MV-4-11 (cell line): ENCODE measurements around the gene KIF16B.

ENCODE experiments used
- DNase-seq: peaks from one replicate; lab custom pipeline; 2025; lab: John Stamatoyannopoulos, UW

The KIF16B gene

GRCh38 chr20:16360668-16361067, 212.6 kb downstream of the KIF16B start:
- no peak for DNase-seq

DNA sequence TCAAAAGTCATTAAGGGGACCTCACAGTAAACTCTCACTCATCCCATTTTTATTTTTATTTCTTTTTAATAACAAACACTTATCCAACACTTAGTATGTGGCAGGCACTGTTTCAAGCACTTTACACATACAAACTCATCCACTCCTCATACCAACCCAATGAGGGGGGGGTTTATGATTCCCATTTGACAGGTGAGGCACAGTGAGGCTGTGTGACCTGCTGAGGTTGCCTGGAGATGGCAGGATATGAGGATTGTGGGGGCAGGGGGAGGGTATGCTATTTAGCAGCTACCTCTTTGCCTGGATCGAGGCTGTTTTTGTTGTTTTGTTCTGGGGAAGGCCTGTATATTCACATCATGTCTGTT, 219.8 kb downstream of the KIF16B start:
- DNase-seq, result no peak

- no peak for DNase-seq
These were observed 220.4 kb downstream of the KIF16B start for GRCh38 chr20:16352751-16353416.

- DNase-seq, result no peak
These were observed 220.9 kb downstream of the KIF16B start for GRCh38 chr20:16352321-16352720.

GRCh38 chr20:16351415-16351814, 221.8 kb downstream of the KIF16B start:
- no peak for DNase-seq

GRCh38 chr20:16350465-16350864, 222.8 kb downstream of the KIF16B start:
- no peak for DNase-seq

DNA sequence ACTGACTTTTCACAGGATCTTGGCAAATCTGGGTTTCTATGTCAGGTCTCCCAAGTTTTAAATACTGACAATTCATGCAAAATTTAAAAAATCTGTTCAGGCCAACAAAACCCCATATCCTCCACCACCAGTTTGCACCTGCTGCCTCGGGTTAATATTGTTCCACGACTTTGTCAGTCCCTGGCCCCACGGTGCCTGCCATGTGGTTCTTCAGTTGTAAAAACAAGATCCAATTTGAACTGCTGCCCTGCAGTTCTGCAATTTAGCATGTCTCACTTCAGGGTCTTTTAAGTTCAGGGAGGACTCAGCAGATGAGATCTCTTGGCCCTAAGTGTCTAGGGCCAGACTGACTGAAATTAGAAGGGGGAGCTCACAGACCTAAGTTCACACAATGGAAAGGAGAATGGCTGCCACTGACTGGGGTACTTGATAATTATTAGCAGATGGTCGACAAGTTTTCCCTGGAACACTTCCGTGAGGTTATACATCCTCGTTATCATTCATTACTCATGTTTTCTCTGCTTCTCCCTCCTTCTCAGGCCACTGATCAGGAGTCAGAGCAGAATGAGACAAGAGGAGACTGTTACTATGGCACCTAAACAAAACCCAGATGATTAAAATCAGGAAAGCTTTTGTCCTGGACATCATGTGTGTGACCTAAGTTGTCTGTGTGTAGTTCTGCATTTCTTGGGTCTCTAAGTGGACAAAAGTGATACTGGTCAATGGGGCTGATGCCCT, 223.6 kb downstream of the KIF16B start:
- DNase-seq, result no peak

DNA sequence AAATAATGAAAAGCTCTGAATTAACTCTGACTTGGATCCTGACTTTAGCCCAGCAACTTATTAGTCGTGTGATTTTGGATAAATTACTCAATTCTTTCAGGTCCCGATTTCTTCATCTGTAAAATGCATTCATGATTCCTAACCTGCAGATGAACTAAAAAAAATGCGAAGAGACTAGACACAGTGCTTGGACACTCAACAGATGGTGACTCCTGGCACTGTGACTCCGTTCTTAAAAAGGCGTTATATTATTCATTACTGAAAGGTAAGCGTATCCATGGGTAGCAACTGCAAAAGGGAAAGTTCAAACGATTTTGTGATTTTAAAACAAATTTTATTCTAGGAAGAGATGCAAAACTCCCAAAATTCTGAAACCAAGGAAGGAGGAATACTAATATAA, 226.3 kb downstream of the KIF16B start:
- no peak for DNase-seq

GRCh38 chr20:16337707-16338106, 235.5 kb downstream of the KIF16B start:
- no peak for DNase-seq

- no peak for DNase-seq
These were observed 245.6 kb downstream of the KIF16B start for GRCh38 chr20:16327606-16328005.

- DNase-seq, result peak; percentile 27
These were observed 252.0 kb downstream of the KIF16B start for GRCh38 chr20:16321291-16321690.

GRCh38 chr20:16317445-16318362, 255.5 kb downstream of the KIF16B start:
- peak; percentile 70 for DNase-seq

DNA sequence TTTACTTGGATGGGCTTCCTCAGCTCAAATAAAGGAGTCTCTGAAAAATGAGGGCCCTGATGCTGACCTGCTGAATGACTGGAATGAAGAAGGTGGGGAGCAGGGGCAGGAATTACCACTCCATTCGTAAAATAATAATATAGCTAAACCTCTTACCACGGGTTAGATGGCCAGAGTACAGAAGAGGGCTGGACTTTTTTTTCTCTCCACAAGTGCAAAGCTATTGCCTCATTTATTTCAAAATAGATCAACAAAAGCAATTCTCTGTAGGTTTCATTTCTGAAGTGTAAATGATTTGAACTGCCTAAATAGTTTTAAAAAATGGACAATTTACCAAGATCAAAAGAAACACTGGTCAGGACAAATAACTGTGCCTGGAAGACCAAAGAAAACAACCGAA, 256.7 kb downstream of the KIF16B start:
- DNase-seq, result no peak

- no peak for DNase-seq
These were observed 258.5 kb downstream of the KIF16B start for GRCh38 chr20:16314748-16315159.

GRCh38 chr20:16314320-16314719, 258.9 kb downstream of the KIF16B start:
- no peak for DNase-seq

DNA sequence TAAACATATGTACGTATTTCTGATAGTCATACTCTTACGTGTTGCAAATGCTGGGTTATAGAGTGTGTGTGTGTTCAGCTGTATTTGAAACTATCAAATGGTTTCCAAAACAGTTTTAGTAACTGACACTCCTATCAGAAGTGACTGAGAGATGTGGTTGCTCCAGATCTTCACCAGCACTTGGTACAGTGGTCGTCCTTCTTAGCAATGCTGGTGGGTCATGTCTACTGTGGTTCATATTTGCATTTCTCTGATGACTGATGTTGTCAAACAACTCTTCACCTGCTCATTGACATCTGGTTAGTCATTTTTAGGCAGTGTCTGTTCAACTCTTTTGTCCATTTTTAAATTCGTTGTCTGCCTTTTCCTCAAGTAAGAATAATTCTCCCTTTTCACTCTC, 259.3 kb downstream of the KIF16B start:
- no peak for DNase-seq

- no peak for DNase-seq
These were observed 260.2 kb downstream of the KIF16B start for GRCh38 chr20:16312998-16313397.

- no peak for DNase-seq
These were observed 261.5 kb downstream of the KIF16B start for GRCh38 chr20:16311756-16312155.

DNA sequence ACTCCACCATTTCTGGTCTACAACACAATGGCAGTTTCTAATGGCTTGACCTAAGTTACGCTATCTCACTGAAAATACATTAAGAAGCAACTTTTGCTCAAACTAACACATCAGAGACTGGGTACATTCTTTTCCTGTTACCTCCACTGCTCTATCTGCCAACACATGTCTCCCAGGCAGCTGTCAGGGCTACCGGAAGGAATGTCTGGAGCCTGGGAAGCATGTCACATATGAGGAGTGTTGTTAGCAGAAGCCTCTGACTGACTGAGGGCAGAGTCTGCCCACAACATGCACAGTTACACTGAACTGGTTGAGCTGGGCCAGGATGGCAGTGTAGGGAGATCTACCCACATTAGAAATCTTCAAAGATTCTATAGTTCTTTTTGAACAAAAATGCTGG, 264.5 kb downstream of the KIF16B start:
- no peak for DNase-seq

GRCh38 chr20:16302818-16303217, 270.4 kb downstream of the KIF16B start:
- no peak for DNase-seq

DNA sequence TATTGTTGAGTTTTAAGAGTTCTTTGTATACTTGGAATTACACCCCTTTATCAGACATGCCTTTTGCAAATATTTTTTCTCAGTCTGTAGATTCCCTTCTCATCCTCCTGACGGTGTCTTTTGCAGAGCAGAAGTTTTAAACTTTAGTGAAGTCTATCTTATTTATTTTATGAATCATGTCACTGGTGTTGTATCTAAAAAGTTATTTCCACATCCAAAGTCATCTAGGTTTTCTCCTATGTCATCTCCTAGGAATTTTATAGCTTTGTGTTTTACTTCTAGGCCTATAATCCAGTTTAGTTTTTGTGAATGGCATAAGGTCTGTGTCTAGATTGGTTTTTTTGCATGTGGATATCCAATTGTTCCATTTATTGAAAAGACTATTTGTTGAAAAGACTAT, 271.3 kb downstream of the KIF16B start:
- DNase-seq, result no peak

- no peak for DNase-seq
These were observed 273.4 kb downstream of the KIF16B start for GRCh38 chr20:16299897-16300296.

DNA sequence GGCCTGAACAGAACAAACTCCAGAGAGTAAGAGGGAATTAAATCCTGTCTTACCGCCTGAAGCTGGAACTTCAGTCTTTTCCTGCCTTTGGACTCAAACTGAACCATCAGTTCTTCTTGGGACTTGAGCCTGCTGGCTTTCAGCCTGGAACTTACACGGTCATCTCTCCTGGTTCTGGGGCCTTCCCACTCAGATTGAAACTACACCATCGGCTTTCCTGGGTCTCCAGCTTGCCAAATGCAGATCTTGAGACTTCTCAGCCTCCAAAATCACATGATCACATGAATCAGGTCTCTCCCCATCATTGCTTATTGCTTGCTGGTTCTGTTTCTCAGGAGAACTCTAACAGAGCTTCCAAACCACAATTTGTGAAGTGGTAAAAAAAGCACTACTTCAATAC, 276.3 kb downstream of the KIF16B start:
- no peak for DNase-seq
